HG03521 (cell line): ENCODE measurements around the gene DYNC2H1.
A peak's percentile ranks its signal among the peaks of the same experiment; 100 is the strongest.

Experiments
- ATAC-seq: cut with Tn5 transposase; IDR thresholded peaks from one replicate; pipeline ENCODE4 v1.9.1; 2021; ENCODE audit warnings: mild to moderate bottlenecking, moderate library complexity; ENCODE audit not compliant: unreplicated experiment

Gene DYNC2H1

DNA sequence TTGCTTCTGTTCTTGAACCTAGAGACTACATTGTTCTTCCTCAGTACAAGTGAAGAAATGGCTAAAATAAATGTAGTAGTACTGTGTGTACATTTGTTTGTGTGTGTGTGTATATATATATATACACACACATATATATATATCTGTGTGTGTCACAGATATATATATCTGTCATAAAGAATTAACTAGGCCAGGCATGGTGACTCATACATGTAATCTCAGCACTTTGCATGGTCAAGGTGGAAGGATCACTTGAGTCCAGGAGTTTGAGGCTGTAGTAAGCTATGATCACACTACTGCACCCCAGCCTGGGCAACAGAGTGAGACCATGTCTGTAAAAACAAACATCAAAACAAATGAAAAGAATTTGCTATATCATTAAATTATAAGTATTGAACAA, 164.8 kb downstream of the DYNC2H1 start:
- no peak for ATAC-seq

DNA sequence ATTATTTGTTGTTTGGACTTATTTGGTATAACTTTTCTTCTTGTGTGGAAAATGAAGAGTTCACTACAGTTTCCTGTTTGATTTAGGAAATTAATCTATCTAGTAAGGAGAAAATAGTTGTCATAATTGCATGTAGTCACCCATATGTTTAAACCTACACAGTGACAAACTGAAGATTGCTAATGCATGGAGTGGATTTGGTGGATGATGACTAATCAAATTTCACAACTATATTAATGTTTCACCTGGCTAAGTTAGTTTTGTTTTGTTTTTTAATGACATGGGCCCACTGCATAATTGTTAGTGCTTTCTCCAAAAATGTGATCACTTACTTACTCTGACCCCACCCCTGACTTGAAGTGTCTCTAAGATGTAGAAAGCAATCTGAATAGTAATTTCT, 170.6 kb downstream of the DYNC2H1 start:
- no peak for ATAC-seq

DNA sequence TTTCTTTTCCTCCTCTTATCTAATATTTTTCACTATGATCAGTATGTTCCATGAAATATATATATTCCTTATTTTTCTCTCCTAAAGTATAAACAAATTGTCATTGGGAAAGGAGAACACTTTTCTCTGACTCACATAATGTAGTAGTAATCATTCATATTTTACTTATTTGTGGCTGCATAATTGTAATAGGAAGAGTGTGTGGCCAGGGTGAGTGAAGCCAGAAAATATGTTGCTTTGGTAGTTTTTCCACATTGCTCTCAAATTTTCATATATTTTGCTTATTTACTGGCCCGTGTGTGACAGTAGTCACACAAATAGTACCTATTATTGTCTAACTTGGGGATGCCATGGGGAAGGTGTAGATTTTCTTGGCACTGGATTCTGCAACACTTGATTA, 172.1 kb downstream of the DYNC2H1 start:
- no peak for ATAC-seq

DNA sequence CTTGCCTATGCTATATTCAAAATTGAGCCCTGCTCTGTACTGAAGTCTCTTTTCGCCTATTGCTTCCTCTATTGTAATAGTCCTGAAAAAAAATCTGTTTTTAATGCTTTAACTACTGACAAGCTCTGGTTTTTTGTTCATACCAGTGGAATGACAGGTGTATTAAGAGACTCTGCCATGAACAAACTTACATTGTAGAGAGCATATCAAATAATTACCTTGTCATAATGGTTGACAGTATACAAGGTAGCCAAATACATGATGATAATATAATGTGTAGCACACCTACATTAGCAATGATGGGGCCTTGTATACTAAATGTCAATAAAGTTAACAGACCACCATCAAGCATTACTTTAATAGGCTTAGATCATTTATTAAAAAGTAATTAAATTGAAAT, 175.0 kb downstream of the DYNC2H1 start:
- ATAC-seq = no peak

DNA sequence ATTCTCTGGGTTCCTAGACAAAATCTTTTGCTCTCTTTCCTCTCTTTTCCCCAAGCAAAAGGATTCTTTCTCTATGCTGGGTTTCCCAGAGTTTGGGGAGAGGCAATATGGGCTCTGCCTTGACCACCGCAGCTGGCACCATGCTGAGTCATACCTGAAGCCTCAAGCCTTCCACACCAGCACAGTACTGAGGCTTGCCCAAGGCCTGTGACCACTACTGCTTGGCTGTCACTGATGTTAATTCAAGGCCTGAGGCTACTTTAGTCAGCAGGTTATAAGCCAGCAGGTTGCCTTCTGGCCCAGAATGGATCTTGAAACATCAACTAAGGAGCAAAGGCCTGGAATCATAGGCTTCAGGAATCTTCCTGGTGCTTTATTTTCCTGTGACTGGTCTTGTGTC, 185.3 kb downstream of the DYNC2H1 start:
- no peak for ATAC-seq

DNA sequence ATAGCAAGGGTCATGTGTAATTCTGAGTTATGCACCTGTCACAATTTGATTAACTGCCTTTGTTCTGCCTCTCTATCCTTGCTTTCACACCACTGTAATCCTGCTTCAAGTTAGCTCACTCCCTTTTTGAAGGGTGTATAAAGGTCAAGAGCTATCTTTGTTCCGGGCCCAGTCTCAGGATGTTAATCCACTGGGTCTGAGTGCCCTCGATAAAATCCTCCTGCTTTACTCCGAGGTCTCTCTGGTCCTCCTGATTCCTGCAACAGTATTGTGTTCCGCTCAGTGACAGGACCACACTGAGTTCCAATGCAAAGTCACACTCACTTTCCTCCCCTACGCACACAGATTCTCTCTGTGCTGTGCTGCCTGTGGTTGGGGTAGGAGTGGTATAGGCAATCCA, 186.5 kb downstream of the DYNC2H1 start:
- ATAC-seq = no peak

DNA sequence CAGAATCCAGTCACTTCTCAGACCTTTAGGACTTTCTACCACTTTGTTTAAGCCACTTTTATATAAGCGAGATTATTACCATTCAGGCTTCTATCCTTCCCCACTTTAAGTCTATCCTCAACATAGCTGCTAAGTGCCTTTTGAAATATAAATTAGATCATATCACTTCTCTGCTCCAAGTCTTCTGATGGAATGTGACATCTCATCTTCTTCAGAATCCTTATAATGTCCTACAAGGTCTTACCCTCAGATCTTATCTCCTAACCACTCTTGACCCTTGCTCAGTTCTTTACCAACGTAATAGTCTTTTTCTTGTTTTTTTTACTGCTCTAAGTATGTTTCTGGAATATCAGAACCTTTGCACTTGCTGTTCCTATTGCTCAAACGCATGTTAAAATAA, 188.7 kb downstream of the DYNC2H1 start:
- no peak for ATAC-seq

DNA sequence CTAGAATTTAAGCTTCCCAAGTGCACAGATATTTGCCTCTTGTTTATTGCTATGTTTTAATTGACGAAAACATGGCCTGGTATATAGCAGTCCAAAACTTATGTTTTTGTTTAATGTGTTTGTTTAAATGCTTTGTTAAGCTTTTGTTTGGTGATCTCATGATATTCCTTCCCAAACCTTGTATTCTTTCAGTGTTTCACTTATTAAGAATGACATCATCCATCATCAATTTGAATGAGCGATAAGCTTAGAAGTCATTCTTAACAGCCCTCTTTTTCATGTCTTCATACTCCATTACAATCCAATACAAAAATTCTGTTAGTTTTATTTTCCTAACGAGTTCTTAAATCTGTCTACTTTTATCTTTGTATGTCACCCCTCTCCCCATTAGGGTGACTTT, 206.0 kb downstream of the DYNC2H1 start:
- ATAC-seq = no peak

DNA sequence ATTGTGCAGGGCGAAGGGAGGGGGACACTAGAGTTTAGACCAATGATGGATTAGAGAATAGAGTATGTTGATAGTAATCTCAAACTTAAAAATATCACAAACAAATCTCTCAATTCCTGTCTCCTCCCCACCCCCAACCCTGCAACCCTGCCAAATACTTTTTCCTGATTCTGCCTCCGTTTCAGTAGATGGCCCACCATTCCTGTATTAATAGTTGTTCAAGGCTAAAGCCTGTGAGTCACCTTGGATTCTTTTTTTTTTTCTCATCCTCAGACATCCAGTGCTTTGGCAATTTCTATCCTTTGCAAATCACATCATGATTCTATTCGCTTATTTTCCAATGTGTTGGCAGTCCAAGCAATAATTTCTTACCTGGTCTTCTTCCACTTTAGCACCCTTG, 207.9 kb downstream of the DYNC2H1 start:
- no peak for ATAC-seq

DNA sequence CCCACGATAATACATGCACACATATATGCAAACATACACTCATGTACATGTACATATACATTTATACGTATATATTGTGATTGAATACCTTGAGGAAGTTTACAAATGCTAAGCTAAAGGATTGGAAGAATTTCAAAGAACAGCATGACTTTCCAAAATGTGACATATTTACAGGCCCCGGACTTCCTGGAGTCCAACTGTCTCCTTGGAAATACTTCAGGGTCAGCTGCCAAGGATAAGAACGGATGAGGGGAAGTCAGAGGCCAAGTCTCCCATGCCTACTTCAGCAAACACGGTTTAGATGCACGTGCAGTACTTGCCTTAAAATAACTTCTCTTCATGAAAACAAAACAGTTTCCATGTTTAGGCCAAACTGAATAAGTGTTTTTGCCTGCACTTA, 213.6 kb downstream of the DYNC2H1 start:
- ATAC-seq = no peak

DNA sequence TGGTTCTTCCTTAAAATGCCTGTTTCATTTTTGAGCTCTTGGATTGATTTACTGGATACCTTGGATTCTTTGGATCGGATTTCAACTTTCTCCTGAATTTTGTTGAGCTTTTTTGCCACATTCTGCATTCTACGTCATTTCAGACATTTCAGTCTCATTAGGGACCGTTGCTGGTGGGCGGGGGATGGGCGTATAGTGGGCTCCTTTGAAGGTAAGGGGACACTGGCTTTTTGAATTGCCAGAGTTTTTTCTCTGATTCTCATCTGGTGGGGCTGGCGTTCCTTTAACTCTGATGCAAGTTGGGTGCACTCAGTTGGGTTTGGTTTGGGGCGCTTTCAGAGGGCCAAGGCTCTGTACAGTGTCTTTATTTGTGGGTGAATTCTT, 216.5 kb downstream of the DYNC2H1 start:
- ATAC-seq = no peak

DNA sequence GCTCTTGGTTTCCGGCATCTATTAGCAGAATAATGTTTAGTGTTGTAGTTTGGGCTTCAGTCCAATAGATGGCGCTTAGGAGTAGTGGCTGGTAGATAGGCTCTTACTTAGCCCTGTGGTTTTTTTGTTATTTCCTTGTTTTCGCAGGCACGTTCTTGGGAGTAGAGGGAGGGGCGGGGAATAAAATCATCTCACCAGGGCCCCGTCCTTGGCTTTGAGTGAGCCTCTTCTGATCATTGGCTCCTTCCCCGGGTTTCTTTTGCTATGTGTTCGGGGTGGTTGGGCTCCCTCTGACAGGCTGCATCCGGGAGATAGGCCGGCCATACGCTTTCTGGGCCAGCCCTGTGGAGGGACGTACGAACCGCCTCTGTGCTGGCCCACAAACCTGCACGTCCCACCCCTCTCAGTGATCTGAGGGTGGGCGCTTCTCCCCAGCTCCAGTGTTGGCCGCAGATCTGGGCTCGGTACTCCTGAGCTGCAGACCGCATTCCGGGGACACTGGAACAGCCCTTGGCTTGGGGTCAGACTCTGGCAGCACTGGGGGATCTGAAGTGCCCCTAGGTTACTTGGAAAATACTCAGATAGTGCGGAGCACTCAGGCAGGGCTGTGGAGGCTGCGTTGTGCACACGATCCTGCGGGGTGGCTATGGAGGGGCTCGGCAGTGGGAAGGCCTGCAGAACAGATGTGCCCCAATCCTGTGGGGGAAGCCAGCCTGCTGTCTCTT, 217.0 kb downstream of the DYNC2H1 start:
- peak; percentile 91 for ATAC-seq

DNA sequence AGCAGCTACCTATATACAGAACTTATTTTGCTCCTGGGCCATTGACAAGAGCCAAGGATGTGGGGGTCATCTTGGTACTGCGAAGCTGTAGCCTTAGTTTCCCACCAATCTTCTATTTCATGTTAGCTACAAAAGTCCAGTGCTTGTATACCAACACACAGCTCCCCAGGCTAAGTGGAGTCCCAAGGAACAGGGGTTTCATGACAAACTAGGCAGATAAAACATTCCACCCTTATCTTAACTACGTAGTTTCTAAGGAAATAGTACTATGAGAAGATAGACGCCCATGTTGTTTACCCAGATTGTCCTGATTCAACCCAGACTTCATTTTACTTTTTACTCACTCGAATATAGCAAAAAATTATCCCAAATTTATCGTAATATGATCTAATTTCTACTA, 218.5 kb downstream of the DYNC2H1 start:
- ATAC-seq = no peak

DNA sequence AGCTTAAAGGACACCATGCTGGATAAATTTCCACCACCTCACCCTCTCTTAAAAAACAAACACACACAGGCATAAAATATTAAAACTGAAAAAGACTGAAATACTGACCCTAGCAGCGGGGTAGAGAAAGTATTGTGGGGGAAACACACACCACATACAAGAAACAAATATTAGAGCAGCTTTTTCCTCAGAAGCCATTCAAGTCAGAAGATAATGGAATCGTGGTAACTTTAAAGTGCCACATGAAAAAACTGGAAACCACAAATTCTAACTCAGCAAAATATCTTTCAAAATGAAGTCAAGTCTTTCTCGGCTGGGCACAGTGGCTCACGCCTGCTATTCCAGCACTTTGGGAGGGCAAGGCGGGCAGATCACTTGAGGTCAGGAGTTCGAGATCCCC, 223.2 kb downstream of the DYNC2H1 start:
- ATAC-seq = no peak

DNA sequence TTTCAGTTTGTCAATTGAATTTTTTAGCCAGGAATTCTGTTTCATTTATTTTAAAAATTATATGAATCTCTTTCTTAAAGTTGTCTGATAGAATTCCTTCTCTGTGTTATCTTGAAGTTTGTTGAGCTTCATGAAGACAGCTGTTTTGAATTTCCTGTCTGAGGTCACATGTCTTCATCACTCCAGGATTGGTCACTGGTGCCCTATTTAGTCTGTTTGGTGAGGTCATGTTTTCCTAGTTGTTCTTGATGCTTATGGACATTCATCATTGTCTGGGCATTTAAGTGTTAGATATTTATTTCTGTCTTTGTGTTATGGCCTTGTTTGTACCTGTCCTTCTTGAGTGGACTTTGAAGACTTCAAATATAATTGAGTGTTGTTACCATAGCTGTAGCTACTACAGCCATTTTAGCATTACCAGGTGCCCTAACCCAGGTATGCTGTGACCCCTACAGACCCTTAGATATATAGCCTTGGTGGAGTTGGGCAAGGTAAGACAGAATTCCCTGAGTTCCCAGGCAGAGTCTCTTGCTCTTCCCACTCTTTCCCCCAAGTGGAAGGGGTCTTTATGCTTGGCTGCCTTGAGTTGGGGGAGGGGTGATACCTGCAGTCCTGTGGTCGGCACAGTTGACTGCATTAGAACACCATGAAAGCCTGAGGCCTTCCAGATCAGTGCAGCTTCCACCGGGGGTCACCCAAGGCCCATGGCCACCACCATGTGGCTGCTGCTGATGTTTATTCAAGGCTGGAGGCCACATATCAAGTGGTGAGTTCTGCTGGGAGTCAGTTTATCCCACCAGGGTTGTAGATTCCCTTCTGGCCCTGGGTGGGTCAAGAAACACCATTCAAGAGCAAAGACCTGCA, 229.6 kb downstream of the DYNC2H1 start:
- ATAC-seq = no peak

DNA sequence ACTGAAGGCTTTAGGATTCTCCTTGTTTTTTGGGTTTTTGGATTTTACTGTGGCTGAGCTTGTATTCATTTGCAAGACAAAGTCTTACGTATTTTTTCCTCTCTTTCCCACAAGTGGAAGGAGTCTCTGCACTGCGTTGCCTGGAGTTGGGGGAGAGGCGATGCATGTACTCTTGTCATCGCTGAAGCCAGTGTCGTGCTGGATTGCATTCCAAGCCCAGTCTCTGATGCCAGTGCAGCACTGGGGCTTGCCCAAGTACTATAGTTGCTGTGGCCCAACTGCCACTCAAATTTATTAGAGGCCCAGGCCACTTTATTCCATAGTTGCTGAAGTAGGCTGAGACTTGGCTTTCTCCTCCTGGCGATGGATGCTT, 230.2 kb downstream of the DYNC2H1 start:
- no peak for ATAC-seq

DNA sequence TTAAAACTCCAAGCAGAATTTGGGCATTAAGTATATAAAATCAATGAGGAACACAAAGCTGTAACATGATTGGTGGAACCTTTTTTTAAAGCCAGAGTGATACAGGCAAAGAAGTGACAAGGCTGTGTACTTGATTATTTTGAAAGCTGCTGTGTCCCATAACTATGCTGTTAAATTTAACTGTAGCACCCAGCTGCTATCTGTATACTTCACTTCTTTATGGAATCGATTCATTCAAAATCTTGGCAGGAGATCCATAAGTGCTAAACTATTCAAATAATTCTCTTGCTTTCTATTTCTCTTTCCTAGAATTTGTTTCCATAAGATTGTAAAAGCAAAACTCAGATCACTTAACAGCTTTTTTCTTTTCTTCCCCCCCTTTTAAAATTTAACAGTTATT, 231.7 kb downstream of the DYNC2H1 start:
- no peak for ATAC-seq

DNA sequence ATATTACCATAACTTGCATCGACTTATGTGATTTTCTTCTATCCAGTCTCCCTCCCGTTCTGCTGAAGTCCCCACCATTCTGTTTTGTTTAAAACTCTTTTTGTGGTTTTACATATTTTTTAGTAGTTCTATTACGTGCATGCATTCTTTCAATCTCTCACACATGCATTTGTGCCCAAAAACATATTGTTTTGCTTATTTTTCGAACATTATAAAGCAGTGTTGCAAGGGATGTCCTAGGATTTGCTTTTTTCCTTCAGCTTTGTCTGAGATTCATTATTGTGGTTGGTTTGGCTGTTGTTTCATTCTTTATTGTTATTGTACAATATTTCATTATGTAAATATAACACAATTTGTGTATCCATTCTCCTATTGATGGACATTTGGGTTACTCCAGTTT, 235.7 kb downstream of the DYNC2H1 start:
- ATAC-seq = no peak

DNA sequence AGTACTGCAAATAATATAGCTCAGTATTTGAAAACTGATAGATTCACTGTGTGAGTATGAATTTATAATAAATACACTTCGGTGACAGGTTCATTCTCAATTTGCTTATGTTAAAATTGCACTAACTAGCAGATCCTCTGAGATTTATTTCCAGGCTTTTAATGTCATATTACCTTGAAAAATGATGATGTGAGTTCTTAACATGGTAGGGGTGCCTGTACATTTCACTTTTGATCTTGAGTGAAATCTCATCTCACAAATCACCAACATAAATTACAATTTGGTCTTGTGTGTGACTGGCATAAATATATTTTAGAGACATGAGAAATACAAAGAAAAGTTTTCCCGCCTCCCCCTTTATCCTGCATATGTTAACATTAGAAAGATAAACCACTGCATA, 240.4 kb downstream of the DYNC2H1 start:
- ATAC-seq = no peak

DNA sequence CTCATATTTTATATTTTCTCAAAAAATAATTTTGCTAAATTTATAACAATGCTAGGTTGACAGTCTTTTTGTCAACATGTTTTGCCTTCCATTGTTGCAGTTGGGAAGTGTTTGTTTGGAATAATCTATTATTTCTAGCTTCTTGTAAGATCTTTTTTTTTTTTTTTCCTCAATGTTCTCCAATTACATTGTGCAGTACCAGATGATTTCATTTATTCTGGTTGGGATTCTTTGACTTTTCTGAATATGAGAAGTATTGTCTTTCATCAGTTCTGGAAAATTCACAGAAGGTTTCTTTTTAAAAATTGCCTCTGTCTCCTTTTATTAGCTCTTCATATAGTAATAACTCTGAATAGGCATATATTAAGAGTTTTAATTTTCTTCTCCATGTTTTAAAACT, 245.4 kb downstream of the DYNC2H1 start:
- no peak for ATAC-seq

DNA sequence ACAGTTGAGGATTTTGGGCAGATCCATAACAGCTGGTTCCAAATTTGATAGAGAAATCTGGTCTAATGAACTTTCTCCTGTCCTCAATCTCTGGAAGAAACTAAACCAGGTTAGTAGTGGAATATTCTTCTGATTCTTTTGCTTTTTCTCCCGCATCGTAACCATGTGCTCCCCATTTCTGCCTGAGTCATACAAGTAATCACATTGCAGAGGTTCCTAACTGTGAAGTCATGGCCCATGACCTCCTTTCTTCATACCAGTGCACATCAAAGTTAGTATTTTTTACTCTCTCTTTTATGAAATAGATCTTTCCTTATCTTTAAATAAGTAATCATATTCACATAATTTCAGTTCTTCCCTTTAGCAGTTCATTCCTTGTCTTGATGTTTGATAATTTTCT, 249.0 kb downstream of the DYNC2H1 start:
- ATAC-seq = no peak

DNA sequence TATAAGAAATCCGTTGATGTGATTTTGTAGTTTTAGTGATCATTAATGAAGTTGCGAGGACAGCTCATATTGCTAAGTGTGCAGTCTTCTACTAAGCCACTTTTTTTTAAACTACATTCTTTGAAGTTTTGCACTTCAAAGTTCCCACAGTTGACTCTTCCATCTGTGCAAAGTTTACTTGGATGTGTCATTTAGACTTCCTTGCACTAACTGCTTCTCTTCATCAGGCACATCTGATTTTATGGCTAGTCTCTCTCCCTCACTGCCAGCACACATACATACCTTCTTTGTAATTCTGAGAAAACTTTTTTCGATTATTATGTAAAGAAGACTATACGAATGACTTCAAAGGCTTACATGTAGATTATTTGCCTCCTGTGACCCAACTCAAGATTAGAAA, 250.0 kb downstream of the DYNC2H1 start:
- no peak for ATAC-seq

DNA sequence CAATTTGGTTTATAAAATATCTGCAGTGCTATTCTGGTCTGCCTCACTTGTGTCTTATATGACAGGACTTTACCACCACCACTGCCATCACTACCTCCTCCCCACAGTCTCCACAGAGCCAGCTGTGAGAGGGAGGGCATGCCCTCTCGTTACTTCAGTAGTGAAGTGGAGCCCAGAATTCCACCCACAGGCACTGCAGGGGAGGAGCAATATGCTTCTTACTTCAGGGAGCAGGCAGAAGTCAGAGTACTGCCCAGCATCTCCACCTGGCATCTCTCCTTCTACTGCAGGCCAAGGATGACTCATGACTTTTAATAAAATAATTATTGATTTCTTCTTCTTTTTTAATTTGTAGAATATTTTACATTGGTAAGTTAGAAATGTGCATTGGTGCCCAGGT, 255.5 kb downstream of the DYNC2H1 start:
- ATAC-seq = no peak
